H1 (cell line): Measurements from ENCODE around the gene CBFB. TPM values are rescaled to one million over a fixed set of nuclear protein-coding genes. Genes with fewer than 3 reads are reported as not detected.

Experiments
- ASH2L ChIP-seq: fragments of 200-600, 300-600 bp; sonication (generic); IDR thresholded peaks from one replicate; pipeline ENCODE4 v1.7.1; 2017; ENCODE audit warnings: low read length
- polyA plus RNA-seq, 7 experiments: library from polyadenylated mRNA; depleted of rRNA in 3 of 7; stranded (reverse) in 5 of 7; unstranded in 2 of 7; fragments of >200 nt in 5 of 7; fragments of 200-250 nt in 2 of 7; gene quantifications; 1 replicate in 5 of 7; 2 replicates in 1 of 7; 4 replicates in 1 of 7; pipeline versions ENCODE4 v1.2.1 to v1.2.3, GENCODE V29; 2011 to 2013; ENCODE audit warnings: missing spikeins in 2 of 7, mixed read lengths in 2 of 7
- total RNA-seq: library from RNA; stranded (reverse); fragmentation: NEBNext Ultra II Directional; extraction: Animal tissue kit (Norgen Biotek cat#: 25700); gene quantifications from 2 replicates; pipeline ENCODE4 v1.2.1, GENCODE V29; 2021

Gene CBFB
- total and polyA plus RNA-seq, 2 of the 8 experiments (the other 6 are each of a cell fraction or from before 2014, with no cell fraction given), result 11.5 to 31.6 TPM

DNA sequence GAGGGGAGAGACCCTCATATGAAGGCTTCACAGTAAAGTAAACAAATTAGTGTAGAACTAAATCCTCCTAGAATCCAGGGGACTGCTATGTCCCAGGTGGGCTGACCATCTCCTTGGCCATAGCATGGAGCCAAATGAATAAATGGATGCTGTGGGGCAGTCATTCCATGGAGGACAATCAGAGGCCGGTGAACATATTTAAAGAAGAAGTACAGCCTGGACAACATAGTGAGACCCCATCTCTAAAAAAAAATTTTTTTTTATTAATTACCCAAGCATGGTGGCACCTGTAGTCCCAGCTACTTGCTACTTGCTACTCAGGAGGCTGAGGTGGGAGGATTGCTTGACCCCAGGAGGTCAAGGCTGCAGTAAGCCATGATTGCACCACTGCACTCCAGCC lies 5.3 kb upstream of the CBFB start (continued):
- TF ChIP-seq ASH2L, result no peak
